Lower leg skin (tissue), 4 donors: ENCODE results near the gene NFIL3. TPM values are rescaled to one million over a fixed set of nuclear protein-coding genes. Genes with fewer than 3 reads are reported as not detected.
"Not testable (repeated sequence)": the region's sequence is repeated elsewhere in the genome, so short reads cannot be mapped to it uniquely, and the experiment has no call there.

Experiments used
- DNase-seq, 2 donors: peaks; one replicate each; pipeline ENCODE4 v3.0.0-alpha.2; 2019; ENCODE audit warnings: low spot score in 2 of 2
- H3K4me3 ChIP-seq: fragments of 200-600 bp; sonication (generic); 2 replicates; pipeline ENCODE4 v1.5.1; 2017; ENCODE audit warnings: mild to moderate bottlenecking, low read depth; ENCODE audit not compliant: poor library complexity, severe bottlenecking
- CTCF ChIP-seq, 3 donors: fragments of 450-650 bp; IDR thresholded peaks; one replicate each; pipeline ENCODE4 v1.5.1; 2016; ENCODE audit warnings: antibody characterized with exemption in 3 of 3, mild to moderate bottlenecking in 3 of 3, moderate library complexity in 2 of 3
- POLR2A ChIP-seq, 2 donors: fragments of 450-650 bp; IDR thresholded peaks; one replicate each; pipeline ENCODE4 v1.6.1; 2016 to 2017; ENCODE audit warnings: antibody characterized with exemption in 2 of 2, mild to moderate bottlenecking in 1 of 2, moderate library complexity in 1 of 2
- WGBS, 2 donors: methylation state at CpG; one replicate each; pipeline ENCODE4 v1.1.5; 2018; 5-methylcytosine and 5-hydroxymethylcytosine counted together
- intact Hi-C: fragments of 100-400 bp; cut with DNase I; formaldehyde crosslinking; loops from one replicate; pipeline ENCODE4 v1.15.0; 2023; ENCODE audit warnings: low total_unique reads
- total RNA-seq, 4 donors: library from RNA; depleted of rRNA; stranded (reverse); fragments of >200 nt; gene quantifications; one replicate each; pipeline ENCODE4 v1.1.0, GENCODE V29; 2016

Gene NFIL3
- total RNA-seq, 4 donors from 2014 or later = 23.5 to 42.5 (median 37.6) TPM

- TF ChIP-seq POLR2A (IDR thresholded peaks at IDR 0.05) = no peak
- no peak for TF ChIP-seq CTCF (IDR thresholded peaks at IDR 0.05)
- intact Hi-C loops = no loop called here
- H3K4me3 ChIP-seq = no peak overlapping the region
- no peak for DNase-seq
- 69 to 74% methylated on average over 4 of the region's 4 CpGs for WGBS, 2 donors
Measured at GRCh38 chr9:91376239-91376638, 47.4 kb downstream of the NFIL3 start.

DNA sequence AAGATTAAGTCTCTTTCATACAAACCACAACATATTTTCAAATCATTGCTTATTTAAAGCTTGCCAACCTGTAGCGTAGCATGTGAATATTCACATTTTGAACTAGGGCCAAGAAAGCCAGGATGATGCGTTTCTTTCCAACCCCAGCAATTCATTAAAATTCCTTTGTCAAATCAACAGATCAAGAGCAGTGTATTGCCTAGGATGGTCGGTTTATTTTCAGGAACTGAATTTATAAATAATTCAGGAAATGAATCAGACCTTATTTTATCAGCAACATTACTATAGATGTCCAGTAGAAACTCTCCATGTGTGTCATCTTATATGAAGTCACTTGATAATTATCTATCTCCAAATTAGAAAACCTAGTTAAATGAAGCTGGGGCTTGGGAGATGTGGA lies 48.7 kb downstream of the NFIL3 start:
- TF ChIP-seq POLR2A (IDR thresholded peaks at IDR 0.05) = no peak
- TF ChIP-seq CTCF (IDR thresholded peaks at IDR 0.05) = no peak
- intact Hi-C loops = no loop called here
- no peak overlapping the region for H3K4me3 ChIP-seq
- DNase-seq = no peak
- whole genome bisulfite sequencing, 2 donors = 15 to 21% methylated on average over 3 of the region's 3 CpGs

GRCh38 chr9:91371894-91372293 lies 51.7 kb downstream of the NFIL3 start:
- DNase-seq = no peak
- intact Hi-C loops = no loop called here
- H3K4me3 ChIP-seq = no peak overlapping the region
- WGBS, 2 donors = 63 to 76% methylated on average over 1 of the region's 1 CpG
- TF ChIP-seq POLR2A (IDR thresholded peaks at IDR 0.05) (no peak), CTCF (IDR thresholded peaks at IDR 0.05) (no peak)

GRCh38 chr9:91370006-91370405 lies 53.6 kb downstream of the NFIL3 start:
- WGBS, 2 donors = 86 to 90% methylated on average over 3 of the region's 3 CpGs
- DNase-seq = not testable (repeated sequence)

DNA sequence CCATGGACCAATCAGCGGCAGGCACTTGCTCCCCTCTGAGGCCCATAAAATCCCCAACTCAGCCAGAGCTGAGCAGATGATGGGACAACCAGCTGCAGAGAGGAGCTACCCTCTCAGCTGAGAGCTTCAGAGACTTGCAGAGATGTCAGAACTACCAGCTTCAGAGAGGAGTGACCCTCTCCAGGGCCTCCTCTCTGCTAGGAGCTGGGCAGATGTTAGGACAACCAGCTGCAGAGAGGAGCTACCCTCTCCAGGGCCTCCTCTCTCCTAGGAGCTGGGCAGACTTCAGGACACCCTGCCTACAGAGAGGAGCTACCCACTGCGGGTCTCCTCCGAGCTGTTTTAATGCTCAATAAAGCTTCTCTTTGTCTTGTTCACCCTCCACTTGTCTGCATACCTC lies 58.9 kb downstream of the NFIL3 start:
- intact Hi-C loops = loop anchor here (10.0 kb wide), 1 partner anchor 60 kb away; no protein-coding TSS in a partner anchor
- no peak for DNase-seq
- WGBS, 2 donors = 74 to 92% methylated on average over 3 of the region's 3 CpGs
- H3K4me3 ChIP-seq = no peak overlapping the region
- TF ChIP-seq CTCF (IDR thresholded peaks at IDR 0.05) (no peak), POLR2A (IDR thresholded peaks at IDR 0.05) (no peak)

More at GRCh38 chr9:91370006-91370405, 53.6 kb downstream of the NFIL3 start:
- H3K4me3 ChIP-seq, intact Hi-C loops: not testable (repeated sequence)

GRCh38 chr9:91364005-91364404 lies 59.6 kb downstream of the NFIL3 start:
- 82 to 84% methylated on average over 5 of the region's 7 CpGs for WGBS, 2 donors
- no peak overlapping the region for H3K4me3 ChIP-seq

More at GRCh38 chr9:91364005-91364404, 59.6 kb downstream of the NFIL3 start:
- intact Hi-C loops = loop anchor here (10.0 kb wide), 1 partner anchor 59 kb away; no protein-coding TSS in a partner anchor
- no peak for DNase-seq
- TF ChIP-seq POLR2A (IDR thresholded peaks at IDR 0.05) (no peak), CTCF (IDR thresholded peaks at IDR 0.05) (no peak)
